ENCODE results near the gene CLNK.
A peak's percentile ranks its signal among the peaks of the same experiment; 100 is the strongest.

CLNK gene

GRCh38 chr4:10504570-10505179 is 179.9 kb downstream of the CLNK start:
- no peak for DNase-seq (ENCODE audit: low read depth)

- no peak for DNase-seq (ENCODE audit: low read depth)
Observed at GRCh38 chr4:10502717-10503116, 181.9 kb downstream of the CLNK start.

DNA sequence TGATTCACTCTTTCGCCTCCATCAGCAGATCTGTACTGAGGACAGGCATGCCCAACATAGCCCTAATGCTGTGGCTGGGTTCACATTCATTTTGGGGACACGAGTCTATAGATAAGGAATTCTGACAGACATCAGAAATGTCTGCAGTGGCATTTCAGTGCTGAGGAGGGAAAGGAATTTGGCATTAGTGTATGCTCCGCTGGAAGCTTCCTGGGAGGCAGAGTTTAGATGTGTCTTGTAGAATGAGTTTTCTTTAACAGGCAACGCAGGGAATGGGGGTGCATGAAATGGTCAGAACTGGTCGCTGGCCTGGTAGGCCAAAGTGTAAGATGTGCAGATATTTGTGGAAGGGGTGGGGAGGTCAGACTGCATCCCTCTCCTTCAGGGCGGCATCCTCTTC is 183.8 kb downstream of the CLNK start:
- no peak for DNase-seq (ENCODE audit: low read depth)

DNA sequence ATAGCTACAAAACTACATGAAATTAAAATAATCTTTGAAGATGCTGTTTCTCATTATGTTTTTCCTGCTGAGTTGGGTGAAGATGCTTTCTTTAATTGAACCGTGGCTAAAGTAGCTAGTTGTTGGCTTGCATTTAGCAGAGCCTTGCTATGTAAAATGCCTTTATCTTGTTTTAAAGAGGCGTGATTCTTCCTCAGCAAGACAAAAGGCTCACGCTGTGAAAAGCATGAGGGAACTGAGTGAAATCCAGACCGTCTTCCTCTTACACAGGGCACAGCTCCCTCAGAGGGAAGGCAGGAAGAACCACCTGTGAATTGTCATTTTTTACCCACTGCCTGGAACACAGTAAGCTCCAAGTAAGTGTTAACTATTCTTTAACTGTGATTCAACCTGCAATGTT is 188.4 kb downstream of the CLNK start:
- no peak for DNase-seq (ENCODE audit: low read depth)

DNA sequence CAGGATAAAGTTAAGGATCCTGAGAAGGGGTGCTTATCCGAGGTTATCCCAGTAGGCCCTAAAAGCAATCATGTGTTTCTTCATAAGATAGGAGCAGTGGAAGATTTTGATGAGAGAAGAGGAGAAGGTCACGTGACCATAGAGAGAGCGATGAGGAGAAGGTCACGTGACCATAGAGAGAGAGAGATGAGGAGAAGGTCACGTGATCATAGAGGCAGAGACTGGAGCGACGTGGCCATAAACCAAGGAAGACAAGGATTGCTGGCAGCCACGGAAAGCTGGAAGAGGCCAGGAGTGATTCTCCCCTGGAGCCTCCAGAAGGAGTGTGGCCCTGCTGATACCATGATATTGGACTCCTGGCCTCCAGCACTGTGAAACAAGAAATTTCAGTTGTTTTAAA is 188.9 kb downstream of the CLNK start:
- DNase-seq (ENCODE audit: low read depth): no peak

DNA sequence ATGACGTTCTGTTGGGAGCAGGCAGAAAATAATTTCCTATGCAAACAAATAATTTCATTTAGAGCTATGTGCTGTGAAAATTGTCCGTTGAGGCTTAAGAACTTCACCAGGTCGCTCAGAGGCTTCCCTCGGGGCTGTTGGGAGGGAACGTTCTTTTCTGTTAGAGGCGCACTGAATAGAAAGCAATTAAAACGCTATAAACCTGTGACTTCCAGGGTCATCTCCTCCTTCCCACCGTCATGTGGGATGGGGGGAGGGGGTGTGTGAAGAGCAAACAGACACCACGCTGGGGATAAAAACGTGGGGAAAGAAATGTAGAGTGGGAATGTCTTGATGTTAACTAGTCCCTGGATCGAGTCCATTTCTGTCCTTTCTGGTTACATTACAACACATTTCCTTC is 192.1 kb downstream of the CLNK start:
- no peak for DNase-seq (ENCODE audit: low read depth)

DNA sequence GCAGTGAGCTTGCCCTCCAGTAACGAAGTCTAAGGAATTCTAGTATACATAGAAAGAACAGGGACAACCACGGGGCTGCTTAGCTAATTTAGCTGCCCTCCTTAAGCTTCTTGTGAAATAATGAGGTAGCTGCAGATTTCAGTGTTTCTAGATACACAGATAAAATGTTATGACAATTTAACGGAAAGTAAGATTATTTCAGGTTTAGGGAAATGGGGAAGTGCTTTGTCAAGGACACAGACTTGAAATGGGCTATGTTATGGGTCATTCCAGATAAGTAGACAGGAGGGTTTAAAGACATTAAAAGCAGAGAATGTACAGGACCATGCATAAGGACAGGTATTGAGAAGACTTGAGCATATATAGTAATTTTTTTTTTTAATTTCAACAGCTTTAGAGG is 193.2 kb downstream of the CLNK start:
- no peak for DNase-seq (ENCODE audit: low read depth)

DNA sequence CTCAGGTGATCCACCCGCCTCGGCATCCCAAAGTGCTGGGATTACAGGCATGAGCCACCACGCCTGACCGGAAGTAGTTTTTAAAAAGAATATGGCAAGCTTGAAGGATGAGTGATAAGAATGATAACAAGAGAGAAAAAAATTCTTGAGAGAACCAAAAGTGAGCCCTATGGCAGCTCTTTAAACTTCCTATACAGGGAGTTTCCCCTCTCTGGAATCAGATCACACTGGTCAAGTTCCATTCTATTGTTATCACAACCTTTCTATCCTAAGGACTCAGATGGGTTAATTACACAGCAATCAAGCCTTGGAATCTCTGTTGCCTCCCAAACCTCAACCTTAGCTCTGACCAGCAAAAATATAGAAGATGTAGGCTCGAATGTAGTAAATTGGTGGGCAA is 193.6 kb downstream of the CLNK start:
- DNase-seq (ENCODE audit: low read depth): no peak

DNA sequence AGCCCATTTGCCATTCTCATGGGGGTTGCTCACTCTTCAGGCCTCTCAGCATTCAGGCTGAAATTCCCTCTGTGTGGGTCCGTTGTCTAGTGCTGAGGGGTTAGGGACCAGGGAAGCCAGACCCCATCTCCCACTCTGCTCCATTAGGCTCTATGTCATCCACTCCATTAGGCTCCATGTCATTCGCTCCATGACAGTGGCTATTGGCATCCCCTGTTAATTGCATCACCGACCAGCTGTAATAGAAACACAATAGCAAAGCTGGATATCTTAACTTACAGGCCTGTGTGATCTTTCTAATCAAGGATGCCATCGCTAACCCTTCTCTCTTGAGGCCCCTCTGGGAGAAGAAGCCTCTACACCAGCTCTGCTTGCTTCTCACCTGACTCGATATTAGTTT is 201.7 kb downstream of the CLNK start:
- no peak for DNase-seq (ENCODE audit: low read depth)

DNA sequence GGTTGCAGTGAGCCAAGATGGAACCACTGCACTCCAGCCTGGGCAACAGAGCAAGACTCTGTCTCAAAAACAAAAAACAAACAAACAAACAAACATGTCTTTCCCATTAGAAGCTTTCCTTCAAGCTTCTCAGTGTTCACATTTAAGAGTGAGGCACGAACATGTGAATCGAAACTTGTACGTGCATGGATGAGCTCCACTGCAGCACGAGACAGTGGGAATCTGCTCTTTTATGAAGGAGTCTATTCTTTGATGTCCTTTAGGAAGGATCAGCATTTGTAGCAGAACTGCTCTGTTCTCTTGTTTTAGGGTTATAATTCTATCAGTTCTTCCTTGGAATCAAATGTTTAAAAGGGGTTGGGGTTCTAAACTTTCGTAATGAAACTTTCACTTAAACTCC is 204.0 kb downstream of the CLNK start:
- DNase-seq (ENCODE audit: low read depth): no peak

DNA sequence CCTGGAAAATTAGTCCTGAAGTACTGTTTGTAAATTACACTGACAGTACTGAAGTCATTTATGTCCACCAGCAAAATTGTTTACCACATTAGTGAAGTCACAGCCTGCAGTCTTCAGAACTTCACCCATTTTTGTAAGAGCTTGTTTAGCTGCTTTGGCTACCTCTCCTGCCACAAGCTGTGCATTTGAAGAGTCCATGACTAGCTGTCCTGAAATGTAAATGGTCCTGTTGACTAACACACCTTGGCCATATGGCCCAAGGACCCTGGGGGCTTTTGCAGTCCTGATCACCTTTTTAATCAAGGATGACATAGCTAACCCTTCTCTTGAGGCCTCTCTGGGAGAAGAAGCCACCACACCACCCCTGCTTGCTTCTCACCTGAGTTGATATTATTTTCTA is 205.9 kb downstream of the CLNK start:
- DNase-seq (ENCODE audit: low read depth): no peak

- no peak for DNase-seq (ENCODE audit: low read depth)
Observed at GRCh38 chr4:10470505-10470904, 214.1 kb downstream of the CLNK start.

DNA sequence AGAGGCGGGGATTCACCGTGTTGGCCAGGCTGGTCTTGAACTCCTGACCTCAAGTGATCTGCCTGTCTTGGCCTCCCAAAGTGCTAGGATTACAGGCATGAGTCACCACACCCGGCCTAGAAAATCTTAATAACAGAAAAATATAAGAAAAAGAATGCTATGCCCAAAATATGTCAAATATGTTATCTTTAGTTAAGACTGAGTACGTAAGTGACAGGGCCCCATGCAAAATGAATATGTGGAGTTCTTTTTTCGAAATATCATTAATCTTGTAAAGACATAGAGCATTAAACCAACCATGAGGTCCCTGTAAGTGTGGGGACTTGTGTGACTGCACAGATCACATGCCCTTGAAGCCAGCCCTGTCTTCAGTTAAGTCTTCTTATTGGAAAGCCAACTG is 218.4 kb downstream of the CLNK start:
- no peak for DNase-seq (ENCODE audit: low read depth)

GRCh38 chr4:10462876-10463275 is 221.7 kb downstream of the CLNK start:
- DNase-seq (ENCODE audit: low read depth): no peak

- no peak for DNase-seq (ENCODE audit: low read depth)
Observed at GRCh38 chr4:10461850-10462400, 222.6 kb downstream of the CLNK start.

DNA sequence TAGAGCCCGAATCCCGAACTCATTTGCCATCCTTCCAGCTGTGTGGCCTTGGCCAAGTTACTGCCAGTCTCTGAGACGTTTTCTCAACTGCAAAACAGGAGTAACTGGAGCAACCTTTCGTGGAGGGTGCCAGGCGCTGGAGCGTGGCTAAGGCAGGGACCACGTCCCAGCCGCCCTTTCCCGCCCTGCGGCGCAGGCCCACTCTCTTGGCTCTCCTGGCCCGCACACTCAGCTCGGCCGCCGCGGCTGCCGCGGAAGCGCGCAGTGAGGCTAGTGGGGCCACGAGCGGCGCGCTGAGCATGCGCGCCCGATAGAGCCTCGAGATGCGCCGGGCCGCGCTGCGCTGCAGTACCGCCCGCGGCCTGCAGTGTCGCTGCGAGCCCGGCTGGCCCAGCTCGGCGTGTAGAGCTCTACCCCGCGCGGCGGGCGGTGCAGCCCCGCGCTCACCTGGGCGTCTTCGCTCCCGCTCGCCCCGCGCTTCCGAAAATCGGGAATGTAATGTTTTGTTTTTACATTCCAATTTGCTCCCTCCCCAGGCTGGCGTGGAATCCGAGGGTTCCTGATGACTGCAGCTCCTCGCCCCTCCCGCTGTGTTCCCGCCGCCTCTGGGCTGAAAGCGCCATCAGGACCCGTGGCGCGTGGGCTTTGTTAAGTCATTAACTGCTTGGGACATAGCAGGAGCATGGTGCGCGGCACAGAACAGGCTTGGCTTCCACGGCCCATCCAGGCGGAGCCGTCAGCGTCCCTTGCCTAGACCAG is 223.3 kb downstream of the CLNK start:
- DNase-seq (ENCODE audit: low read depth): no peak

DNA sequence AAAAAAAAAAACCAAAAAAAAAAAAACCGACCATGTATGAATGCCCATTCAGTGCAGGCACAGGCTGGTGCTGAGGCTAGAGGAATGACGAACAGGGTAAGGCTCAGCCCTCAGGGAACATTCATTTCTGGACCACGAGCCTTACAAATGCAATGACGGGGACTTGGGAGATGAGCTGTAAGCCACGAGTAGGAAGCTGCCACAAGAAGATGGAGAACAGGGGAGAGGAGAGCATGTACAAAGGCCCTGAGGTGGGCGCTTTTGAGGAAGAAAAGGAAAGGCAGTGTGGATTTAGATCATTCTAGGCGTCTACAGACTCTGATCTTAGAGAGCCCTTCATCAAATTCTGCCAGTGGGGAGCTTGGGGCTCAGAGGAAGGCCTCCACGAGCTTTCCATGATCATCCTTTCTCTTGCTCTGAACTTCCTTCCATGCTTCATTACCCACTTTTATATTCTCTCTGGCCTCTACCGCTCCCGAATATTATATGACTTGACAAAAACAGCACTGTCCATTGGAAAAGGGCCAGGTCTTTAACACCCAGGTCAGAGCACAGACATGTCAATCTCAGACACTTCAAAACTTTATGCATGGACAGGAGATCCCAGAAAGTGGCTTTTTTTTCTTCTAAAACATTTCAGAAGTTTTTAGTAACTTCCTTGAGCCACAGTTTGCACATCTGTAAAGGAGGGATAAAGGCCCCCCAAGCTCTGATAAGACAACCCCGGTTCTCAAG is 224.1 kb downstream of the CLNK start:
- DNase-seq (ENCODE audit: low read depth): no peak

GRCh38 chr4:10459305-10459704 is 225.3 kb downstream of the CLNK start:
- no peak for DNase-seq (ENCODE audit: low read depth)

GRCh38 chr4:10458177-10458576 is 226.4 kb downstream of the CLNK start:
- no peak for DNase-seq (ENCODE audit: low read depth)

DNA sequence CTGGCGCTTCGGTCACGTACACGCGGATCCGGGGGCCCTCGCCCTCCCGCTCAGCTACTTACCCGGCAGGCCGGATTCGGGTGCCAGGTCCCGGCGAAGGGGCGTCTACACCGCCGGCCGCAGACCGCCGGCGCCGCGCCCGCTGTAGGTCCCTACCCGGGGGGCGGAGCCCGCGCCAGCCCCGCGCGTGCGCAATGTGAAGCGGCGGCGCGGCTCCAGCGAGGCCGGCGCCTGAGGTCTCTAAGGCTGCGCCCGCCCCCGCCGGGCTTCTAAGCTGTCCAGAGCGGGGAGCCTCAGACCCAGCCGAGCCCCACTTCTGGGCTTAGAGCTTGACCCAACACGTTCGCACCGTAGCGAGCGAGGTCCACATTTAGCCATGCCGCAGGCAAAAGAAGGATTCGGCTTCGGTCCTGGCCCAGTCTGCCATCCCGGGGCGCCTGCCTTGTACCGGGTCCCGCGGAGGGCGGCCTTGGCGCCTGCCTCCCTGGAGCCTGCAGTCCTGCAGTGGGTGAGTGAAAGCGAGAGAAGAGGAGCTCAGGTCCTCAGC is 227.2 kb downstream of the CLNK start, which contains the start of gene ZNF518B:
ZNF518B (minus strand) TSS at position 172 of the 547 bp plus-strand sequence. CDS start 11,098 bp downstream, outside the sequence.
- DNase-seq (ENCODE audit: low read depth): peak; percentile 48

DNA sequence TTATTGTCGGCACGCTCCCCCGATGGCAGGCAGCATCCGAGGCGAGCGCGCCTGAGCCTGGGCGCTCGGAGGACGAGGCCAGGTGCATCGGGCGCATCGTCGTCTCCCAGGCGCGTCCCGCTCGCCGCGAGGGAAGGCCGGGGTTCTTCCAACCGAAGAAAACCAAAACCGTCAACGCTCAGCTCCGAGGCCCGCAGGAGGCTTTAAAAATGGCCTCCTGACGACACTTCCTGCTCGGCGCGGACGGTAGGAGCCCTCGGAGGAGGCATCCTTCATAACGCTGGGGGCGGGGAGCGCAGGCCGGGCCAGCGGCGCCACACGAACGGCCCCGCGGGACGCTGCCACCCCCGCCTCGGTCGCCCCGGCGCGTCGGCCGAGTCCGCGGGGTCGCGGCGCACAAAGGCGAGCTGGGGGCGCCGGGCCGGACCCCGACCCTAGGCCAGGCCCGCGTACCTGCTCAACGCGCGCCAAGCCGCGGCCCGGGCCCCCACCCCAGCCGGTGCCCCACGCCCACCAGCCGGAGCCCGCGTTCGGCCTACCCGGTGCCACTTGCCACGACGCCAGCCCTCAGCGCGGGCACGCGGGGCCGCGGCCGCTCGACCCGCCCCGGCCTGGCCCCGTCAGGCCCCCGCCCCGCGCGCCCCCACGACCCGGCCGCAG is 227.8 kb downstream of the CLNK start:
- DNase-seq (ENCODE audit: low read depth): no peak

GRCh38 chr4:10456260-10456594 is 228.3 kb downstream of the CLNK start:
- DNase-seq (ENCODE audit: low read depth): no peak
